KMS-11 (cell line): ENCODE data around the gene DAAM2.

ENCODE experiments used
- H2AFZ ChIP-seq: fragments of 200-600 bp; sonication (generic); 2 replicates; pipeline ENCODE4 v1.6.1; 2016; ENCODE audit warnings: antibody characterized with exemption, mixed run types, low read depth
- H3K27ac ChIP-seq: fragments of 200-600 bp; sonication (generic); 2 replicates; pipeline ENCODE4 v1.6.1; 2016; ENCODE audit warnings: mild to moderate bottlenecking, mixed run types
- H3K27me3 ChIP-seq: fragments of 200-600 bp; sonication (generic); 2 replicates; pipeline ENCODE4 v1.6.1; 2017; ENCODE audit warnings: mild to moderate bottlenecking, low read depth, mixed run types, moderate library complexity; ENCODE audit not compliant: insufficient read depth
- H3K36me3 ChIP-seq: fragments of 200-600 bp; sonication (generic); 2 replicates; pipeline ENCODE4 v1.6.1; 2017; ENCODE audit warnings: mild to moderate bottlenecking, mixed run types; ENCODE audit not compliant: insufficient read depth
- H3K4me1 ChIP-seq: fragments of 200-600 bp; sonication (generic); 2 replicates; pipeline ENCODE4 v1.6.1; 2016; ENCODE audit warnings: mild to moderate bottlenecking, low read depth, mixed run types; ENCODE audit not compliant: poor library complexity, severe bottlenecking
- H3K4me2 ChIP-seq: fragments of 200-600 bp; sonication (generic); 2 replicates; pipeline ENCODE4 v1.7.0; 2016; ENCODE audit warnings: mild to moderate bottlenecking, mixed run types
- H3K4me3 ChIP-seq: fragments of 200-600 bp; sonication (generic); IDR thresholded peaks from 2 replicates; pipeline ENCODE4 v1.6.1; 2017; ENCODE audit warnings: low read depth, low read length, mixed read lengths; ENCODE audit not compliant: insufficient read depth
- H3K79me2 ChIP-seq: fragments of 200-600 bp; sonication (generic); 2 replicates; pipeline ENCODE4 v1.6.1; 2016; ENCODE audit warnings: low read depth, mixed run types; ENCODE audit not compliant: insufficient read depth
- H3K9ac ChIP-seq: fragments of 200-600 bp; sonication (generic); 2 replicates; pipeline ENCODE4 v1.6.1; 2016; ENCODE audit warnings: mild to moderate bottlenecking, mixed run types
- H4K20me1 ChIP-seq: fragments of 200-600 bp; sonication (generic); 2 replicates; pipeline ENCODE4 v1.6.1; 2016; ENCODE audit warnings: mild to moderate bottlenecking, mixed run types; ENCODE audit not compliant: insufficient read depth
- CTCF ChIP-seq: fragments of 200-600 bp; sonication (generic); conservative IDR thresholded peaks from 2 replicates; pipeline ENCODE4 v1.6.1; 2017; ENCODE audit warnings: low read depth, mild to moderate bottlenecking, antibody characterized with exemption, low read length, moderate library complexity, mixed read lengths

DAAM2 gene

GRCh38 chr6:39852324-39852723 is 60.1 kb downstream of the DAAM2 start:
- no peaks in the 10 kb centered on the region for H3K79me2 ChIP-seq
- TF ChIP-seq CTCF: no peak
- no peaks in the 10 kb centered on the region for H4K20me1 ChIP-seq
- no peak overlapping the region for H3K9ac ChIP-seq
- H3K4me2 ChIP-seq: no peak overlapping the region
- H3K36me3 ChIP-seq: no peaks in the 10 kb centered on the region
- no peaks in the 10 kb centered on the region for H3K27me3 ChIP-seq
- no peak overlapping the region for H2AFZ ChIP-seq
- no peaks in the 10 kb centered on the region for H3K4me1 ChIP-seq
- H3K27ac ChIP-seq: no peak overlapping the region
- H3K4me3 ChIP-seq: no peak overlapping the region

- TF ChIP-seq CTCF: no peak
- H3K27ac ChIP-seq: no peak overlapping the region
- no peak overlapping the region for H3K4me3 ChIP-seq
- no peak overlapping the region for H3K4me2 ChIP-seq
- no peaks in the 10 kb centered on the region for H3K4me1 ChIP-seq
- no peaks in the 10 kb centered on the region for H4K20me1 ChIP-seq
- H3K36me3 ChIP-seq: no peaks in the 10 kb centered on the region
- no peaks in the 10 kb centered on the region for H3K27me3 ChIP-seq
- no peaks in the 10 kb centered on the region for H3K79me2 ChIP-seq
- H2AFZ ChIP-seq: no peak overlapping the region
- no peak overlapping the region for H3K9ac ChIP-seq
Observed at GRCh38 chr6:39853604-39854003, 61.4 kb downstream of the DAAM2 start.

GRCh38 chr6:39855356-39855995 is 63.3 kb downstream of the DAAM2 start:
- Histone ChIP-seq H4K20me1 (no peaks in the 10 kb centered on the region), H3K4me1 (no peaks in the 10 kb centered on the region), H3K27me3 (no peaks in the 10 kb centered on the region), H3K9ac (no peak overlapping the region), H2AFZ (no peak overlapping the region), H3K4me3 (no peak overlapping the region), H3K79me2 (no peaks in the 10 kb centered on the region), H3K4me2 (no peak overlapping the region), H3K27ac (no peak overlapping the region), H3K36me3 (no peaks in the 10 kb centered on the region)
- no peak for TF ChIP-seq CTCF

GRCh38 chr6:39859025-39859424 is 66.8 kb downstream of the DAAM2 start:
- Histone ChIP-seq H3K4me1 (no peaks in the 10 kb centered on the region), H3K36me3 (no peaks in the 10 kb centered on the region), H3K4me3 (no peak overlapping the region), H3K4me2 (no peak overlapping the region), H2AFZ (no peak overlapping the region), H3K79me2 (no peaks in the 10 kb centered on the region), H4K20me1 (no peaks in the 10 kb centered on the region), H3K27me3 (no peaks in the 10 kb centered on the region), H3K9ac (no peak overlapping the region), H3K27ac (no peak overlapping the region)
- no peak for TF ChIP-seq CTCF
